Small intestine (tissue), 7 donors: Measurements from ENCODE around the gene KMT2B. TPM values are rescaled to one million over a fixed set of nuclear protein-coding genes. Genes with fewer than 3 reads are reported as not detected.

Source experiments
- DNase-seq, 2 donors: peaks; one replicate each; pipeline versions ENCODE4 v3.0.0 to v3.0.0-alpha.2; 2013
- FAIRE-seq: peaks from 2 replicates; lab custom pipeline; 2012; peaks lifted over from hg19 to GRCh38; lab: Jason Lieb, UNC
- H3K27ac ChIP-seq, 3 donors: one replicate each; pipeline ENCODE4 v1.5.1; 2013; ENCODE audit warnings: low read length in 2 of 3, mild to moderate bottlenecking in 2 of 3, control low read depth in 1 of 3, inconsistent platforms in 1 of 3, low read depth in 1 of 3, moderate library complexity in 1 of 3
- H3K27me3 ChIP-seq, 3 donors: one replicate each; pipeline ENCODE4 v1.6.1; 2013; ENCODE audit warnings: low read length in 3 of 3, inconsistent platforms in 1 of 3; ENCODE audit not compliant: control insufficient read depth in 3 of 3, insufficient read depth in 3 of 3
- H3K36me3 ChIP-seq, 3 donors: one replicate each; pipeline ENCODE4 v1.6.1; 2013; ENCODE audit warnings: low read length in 3 of 3, inconsistent platforms in 1 of 3, low read depth in 1 of 3, mild to moderate bottlenecking in 1 of 3, moderate library complexity in 1 of 3; ENCODE audit not compliant: control insufficient read depth in 3 of 3, insufficient read depth in 2 of 3
- H3K4me1 ChIP-seq, 3 donors: one replicate each; pipeline ENCODE4 v1.6.1; 2013; ENCODE audit warnings: low read length in 2 of 3, inconsistent platforms in 1 of 3, low read depth in 1 of 3, mild to moderate bottlenecking in 1 of 3, moderate library complexity in 1 of 3; ENCODE audit not compliant: control insufficient read depth in 3 of 3, insufficient read depth in 2 of 3
- H3K4me3 ChIP-seq, 3 donors: one replicate each; pipeline ENCODE4 v1.5.1; 2013; ENCODE audit warnings: low read length in 3 of 3, control low read depth in 1 of 3, inconsistent platforms in 1 of 3, low read depth in 1 of 3, mild to moderate bottlenecking in 1 of 3, moderate library complexity in 1 of 3
- H3K9me3 ChIP-seq, 2 donors: one replicate each; pipeline ENCODE4 v1.6.1; 2013; ENCODE audit warnings: low read depth in 1 of 2, low read length in 1 of 2; ENCODE audit not compliant: control insufficient read depth in 2 of 2, insufficient read depth in 1 of 2
- WGBS, 3 donors: extraction: QIAGEN DNeasy Blood & Tissue Kit; methylation state at CpG; one replicate each; pipeline ENCODE4 v1.1.7; 2013; 5-methylcytosine and 5-hydroxymethylcytosine counted together
- polyA plus RNA-seq, 4 donors: library from polyadenylated mRNA; stranded (reverse) in 3 of 4; unstranded in 1 of 4; fragments of 200-250 nt in 3 of 4; fragments of 120-200 nt in 1 of 4; gene quantifications; one replicate each; pipeline versions ENCODE4 v1.2.1 to v1.2.3, GENCODE V29; 2013
- donor health status: healthy with polysubstance abuse.
- donor health status: control.
- donor health status: control.
- donor health status: Bipolar disorder and iron deficiency.
- donor health status: healthy.

Gene KMT2B
- polyA plus RNA-seq, 4 donors, result 21.6 to 47.9 (median 26.3) TPM

- Histone ChIP-seq H3K4me1 (peaks cover 0 to 6% (median 0%) of the 10 kb centered on the region in 3 donors), H3K9me3 (no peaks in the 10 kb centered on the region), H3K4me3 (no peak overlapping the region), H3K27me3 (no peaks in the 10 kb centered on the region), H3K36me3 (peaks cover 11 to 72% (median 12%) of the 10 kb centered on the region in 3 donors), H3K27ac (no peak overlapping the region)
- FAIRE-seq, result no peak
- DNase-seq, result no peak
- 73 to 88% (median 87%) methylated on average over 2 of the region's 2 CpGs for WGBS, 3 donors
These were observed 21.1 kb downstream of the KMT2B start for GRCh38 chr19:35738887-35739229.

- DNase-seq, result no peak
- Histone ChIP-seq H3K9me3 (peaks cover 0 to 2% of the 10 kb centered on the region in 2 donors), H3K4me3 (peak overlapping the region in 1 of 3 donors; percentile 57), H3K27ac (peak overlapping the region in 1 of 3 donors; percentile 73), H3K36me3 (peaks cover 7 to 71% (median 12%) of the 10 kb centered on the region in 3 donors), H3K27me3 (no peaks in the 10 kb centered on the region), H3K4me1 (peaks cover 0 to 9% (median 0%) of the 10 kb centered on the region in 3 donors)
- 75 to 79% (median 75%) methylated on average over 28 to 29 of the region's 29 CpGs for WGBS, 3 donors
- no peak for FAIRE-seq
These were observed 21.7 kb downstream of the KMT2B start for GRCh38 chr19:35739275-35740107.

- no peak for FAIRE-seq
- no peaks in the 10 kb centered on the region for H3K27me3 ChIP-seq
- WGBS, 3 donors, result 2 to 4% (median 2%) methylated on average over 13 to 16 of the region's 16 CpGs
- peak overlapping the region; percentile 44 to 61 (median 57) for H3K4me3 ChIP-seq
- H3K4me1 ChIP-seq, result peaks cover 0 to 11% (median 0%) of the 10 kb centered on the region in 3 donors
- peak overlapping the region in 1 of 3 donors; percentile 73 for H3K27ac ChIP-seq
- peaks cover 7 to 65% (median 12%) of the 10 kb centered on the region in 3 donors for H3K36me3 ChIP-seq
- peaks cover 0 to 4% of the 10 kb centered on the region in 2 donors for H3K9me3 ChIP-seq
- no peak for DNase-seq
These were observed 22.3 kb downstream of the KMT2B start for GRCh38 chr19:35740108-35740422.

DNA sequence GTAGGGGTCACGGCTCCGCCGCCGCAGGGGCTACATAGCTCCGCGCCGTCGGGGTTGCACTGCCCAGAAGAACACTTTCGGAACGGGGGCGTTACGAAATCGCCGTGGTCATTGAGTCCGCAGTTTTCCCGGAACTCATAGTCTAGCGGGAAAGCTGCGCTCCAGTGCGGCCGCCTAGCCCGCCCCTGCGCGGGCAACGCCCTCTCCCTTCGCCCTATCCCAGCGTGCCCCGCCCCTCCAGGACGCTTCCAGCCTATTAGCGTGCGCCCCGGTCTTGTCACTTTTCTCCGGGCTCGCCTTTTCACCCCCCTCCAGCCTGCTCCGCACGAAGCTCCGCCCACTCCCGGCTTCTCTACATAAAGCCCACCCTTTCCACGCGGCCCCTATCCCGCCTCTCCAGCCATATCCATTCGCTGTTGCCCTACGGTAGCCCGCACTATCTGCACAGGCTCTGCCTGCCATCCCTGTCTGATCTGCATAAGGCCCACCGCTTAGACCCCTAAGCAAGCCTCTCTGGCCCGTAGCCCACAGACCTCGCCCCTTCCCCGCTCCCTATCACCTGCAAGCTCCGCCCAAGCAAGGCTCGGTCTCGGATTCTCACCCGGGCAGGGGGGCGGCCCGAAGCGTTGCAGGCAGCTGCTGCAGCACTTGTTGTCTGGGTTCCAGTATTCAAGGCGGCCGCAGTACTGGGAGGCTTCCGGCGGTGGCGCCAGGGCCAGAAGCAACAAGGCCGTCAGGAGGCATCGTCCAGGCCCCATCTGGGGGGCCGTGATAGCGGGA is 22.8 kb downstream of the KMT2B start:
- WGBS, 3 donors, result 0% methylated on average over 60 to 63 of the region's 63 CpGs
- peak overlapping the region; percentile 41 to 89 (median 62) for H3K27ac ChIP-seq
- peak; percentile 97 to 98 for DNase-seq
- peaks cover 0 to 11% (median 0%) of the 10 kb centered on the region in 3 donors for H3K4me1 ChIP-seq
- peak overlapping the region; percentile 44 to 67 (median 57) for H3K4me3 ChIP-seq
- peaks cover 0 to 4% of the 10 kb centered on the region in 2 donors for H3K9me3 ChIP-seq
- H3K27me3 ChIP-seq, result no peaks in the 10 kb centered on the region
- FAIRE-seq, result no peak
- peaks cover 5 to 60% (median 9%) of the 10 kb centered on the region in 3 donors for H3K36me3 ChIP-seq

GRCh38 chr19:35741203-35741515 is 23.4 kb downstream of the KMT2B start:
- DNase-seq (no peak), FAIRE-seq (no peak)
- H3K9me3 ChIP-seq, result peaks cover 0 to 4% of the 10 kb centered on the region in 2 donors
- peak overlapping the region; percentile 20 to 67 (median 57) for H3K4me3 ChIP-seq
- peak overlapping the region; percentile 41 to 89 (median 62) for H3K27ac ChIP-seq
- WGBS, 3 donors, result 1 to 4% (median 2%) methylated on average over 12 of the region's 12 CpGs
- H3K4me1 ChIP-seq, result peaks cover 0 to 15% (median 0%) of the 10 kb centered on the region in 3 donors
- peaks cover 5 to 56% (median 8%) of the 10 kb centered on the region in 3 donors for H3K36me3 ChIP-seq
- no peaks in the 10 kb centered on the region for H3K27me3 ChIP-seq

GRCh38 chr19:35742121-35742724 is 24.4 kb downstream of the KMT2B start, which contains the start of gene IGFLR1:
Gene IGFLR1 (minus strand): TSS chr19:35742452. CDS start chr19:35741180, 1,272 bp downstream.
- peaks cover 0 to 20% (median 3%) of the 10 kb centered on the region in 3 donors for H3K4me1 ChIP-seq
- DNase-seq, result peak in 1 of 2 donors; percentile 31
- H3K27me3 ChIP-seq, result no peaks in the 10 kb centered on the region
- H3K9me3 ChIP-seq, result peaks cover 0 to 4% of the 10 kb centered on the region in 2 donors
- peak within 1 kb of the TSS in 1 of 3 donors; percentile 16 for H3K4me3 ChIP-seq
- H3K27ac ChIP-seq, result peak within 1 kb of the TSS in 2 of 3 donors; percentile 68 to 88
- H3K36me3 ChIP-seq, result peaks cover 0 to 50% (median 5%) of the 10 kb centered on the region in 3 donors
- 62 to 88% (median 71%) methylated on average over 9 of the region's 9 CpGs for WGBS, 3 donors
- no peak for FAIRE-seq

DNA sequence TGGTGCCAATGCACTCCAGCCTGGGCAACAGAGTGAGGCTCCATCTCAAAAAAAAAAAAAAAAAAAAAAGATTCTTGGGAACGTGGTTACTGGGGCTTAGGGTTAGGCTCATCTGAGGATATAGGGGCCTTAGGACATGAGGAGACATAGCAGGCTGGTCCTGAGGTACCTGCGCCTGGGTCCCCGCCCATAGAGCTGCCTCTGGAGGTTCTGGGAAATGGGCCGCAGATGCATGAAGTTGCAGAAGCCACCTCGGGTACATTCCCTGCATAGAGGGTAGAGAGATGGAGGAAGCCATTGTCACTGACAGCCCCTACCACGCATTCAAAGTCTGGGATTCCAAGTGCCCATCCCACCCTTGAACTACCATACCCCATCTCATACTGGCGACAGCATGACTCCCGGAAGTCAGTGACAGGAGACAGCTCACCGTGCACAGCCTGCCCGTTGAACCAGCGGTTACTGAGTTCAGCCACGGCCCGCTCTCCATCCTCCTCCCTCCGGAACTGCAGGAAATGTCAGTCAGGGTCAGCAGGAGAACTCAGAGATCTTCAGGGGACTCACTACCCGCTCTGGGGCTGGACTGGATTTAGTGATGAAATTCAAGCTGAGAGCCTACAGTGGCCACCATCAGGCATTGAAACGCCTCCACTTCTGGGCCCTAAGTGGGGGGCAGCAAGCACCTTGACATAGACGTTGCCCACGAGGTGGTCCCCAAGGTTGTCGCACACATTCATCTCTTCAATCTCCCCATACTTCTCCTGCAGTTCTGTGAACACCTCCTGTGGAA is 26.0 kb downstream of the KMT2B start:
- Histone ChIP-seq H3K4me3 (peak overlapping the region in 1 of 3 donors; percentile 77), H3K36me3 (peaks cover 0 to 34% (median 0%) of the 10 kb centered on the region in 3 donors), H3K27me3 (no peaks in the 10 kb centered on the region), H3K27ac (peak overlapping the region in 1 of 3 donors; percentile 100), H3K4me1 (peaks cover 0 to 24% (median 3%) of the 10 kb centered on the region in 3 donors), H3K9me3 (peaks cover 0 to 4% of the 10 kb centered on the region in 2 donors)
- WGBS, 3 donors, result 89 to 97% (median 90%) methylated on average over 18 to 19 of the region's 19 CpGs
- DNase-seq (no peak), FAIRE-seq (no peak)
